GM23248 (cell line): ENCODE measurements around the gene ALDH4A1. TPM values are rescaled to one million over a fixed set of nuclear protein-coding genes. Genes with fewer than 3 reads are reported as not detected.
"Not testable (repeated sequence)": the region's sequence is repeated elsewhere in the genome, so short reads cannot be mapped to it uniquely, and the experiment has no call there.

Source experiments
- DNase-seq: peaks from one replicate; pipeline ENCODE4 v3.0.0-alpha.2; 2015
- H2AFZ ChIP-seq: fragments of 200-600 bp; sonication (generic); 2 replicates; pipeline ENCODE4 v1.6.1; 2016; ENCODE audit warnings: antibody characterized with exemption
- H3F3A ChIP-seq: fragments of 200-600 bp; sonication (generic); 2 replicates; pipeline ENCODE4 v1.6.1; 2016; ENCODE audit warnings: mild to moderate bottlenecking, antibody characterized with exemption, mixed run types; ENCODE audit not compliant: insufficient read depth
- H3K27ac ChIP-seq: fragments of 200-600 bp; sonication (generic); 2 replicates; pipeline ENCODE4 v1.5.1; 2016; ENCODE audit warnings: mild to moderate bottlenecking
- H3K27me3 ChIP-seq: fragments of 200-600 bp; sonication (generic); replicated peaks from 2 replicates; pipeline ENCODE4 v1.6.1; 2016; ENCODE audit warnings: mild to moderate bottlenecking; ENCODE audit not compliant: insufficient read depth
- H3K36me3 ChIP-seq: fragments of 200-600 bp; sonication (generic); 2 replicates; pipeline ENCODE4 v1.6.1; 2016; ENCODE audit warnings: low read depth, mild to moderate bottlenecking
- H3K4me1 ChIP-seq: fragments of 200-600 bp; sonication (generic); 2 replicates; pipeline ENCODE4 v1.6.1; 2016; ENCODE audit warnings: mild to moderate bottlenecking; ENCODE audit not compliant: insufficient read depth
- H3K4me2 ChIP-seq: fragments of 200-600 bp; sonication (generic); one replicate; pipeline ENCODE4 v1.6.1; 2016; ENCODE audit warnings: mild to moderate bottlenecking; ENCODE audit not compliant: unreplicated experiment
- H3K4me3 ChIP-seq: fragments of 200-600 bp; sonication (generic); 2 replicates; pipeline ENCODE4 v1.5.1; 2016; ENCODE audit warnings: mild to moderate bottlenecking
- H3K79me2 ChIP-seq: fragments of 200-600 bp; sonication (generic); 2 replicates; pipeline ENCODE4 v1.6.1; 2016; ENCODE audit warnings: mild to moderate bottlenecking; ENCODE audit not compliant: insufficient read depth
- H3K9ac ChIP-seq: fragments of 200-600 bp; sonication (generic); 2 replicates; pipeline ENCODE4 v1.6.1; 2016; ENCODE audit warnings: mild to moderate bottlenecking
- H3K9me2 ChIP-seq: fragments of 200-600 bp; sonication (generic); 2 replicates; pipeline ENCODE4 v1.6.1; 2016; ENCODE audit warnings: mixed run types, mild to moderate bottlenecking, moderate library complexity; ENCODE audit not compliant: insufficient read depth
- H3K9me3 ChIP-seq: fragments of 200-600 bp; sonication (generic); one replicate; pipeline ENCODE4 v1.6.1; 2017; ENCODE audit warnings: low read depth
- H4K20me1 ChIP-seq: fragments of 200-600 bp; sonication (generic); 2 replicates; pipeline ENCODE4 v1.6.0; 2016; ENCODE audit not compliant: insufficient read depth
- EZH2 ChIP-seq: fragments of 200-600 bp; sonication (generic); IDR thresholded peaks from 2 replicates; pipeline ENCODE4 v1.6.1; 2018; ENCODE audit warnings: antibody characterized with exemption, mild to moderate bottlenecking; ENCODE audit not compliant: insufficient read depth, poor library complexity, severe bottlenecking
- EZH2phosphoT487 ChIP-seq: fragments of 200-600 bp; sonication (generic); IDR thresholded peaks from 2 replicates; pipeline ENCODE4 v1.6.1; 2018; ENCODE audit warnings: antibody characterized with exemption, moderate library complexity, mild to moderate bottlenecking, low read depth; ENCODE audit not compliant: insufficient read depth
- WGBS, 2 experiments: methylation state at CpG; one replicate each; pipeline ENCODE4 v1.1.6; 2015 to 2017; ENCODE audit warnings: low lambda C conversion rate in 2 of 2, low coverage in 1 of 2; ENCODE audit errors: missing lambda C conversion rate in 2 of 2; 5-methylcytosine and 5-hydroxymethylcytosine counted together
- in situ Hi-C: fragments of 300-500 bp; cut with MboI; formaldehyde crosslinking; loops from 2 replicates; pipeline ENCODE4 v1.15.0; 2020
- polyA plus RNA-seq: library from polyadenylated mRNA; unstranded; fragments of >200 nt; fragmentation: Nextera tagmentation; extraction: Ambion mirVana; gene quantifications from 2 replicates; pipeline ENCODE4 v1.2.1, GENCODE V29; 2016
- total RNA-seq: library from RNA; depleted of rRNA; stranded (reverse); fragments of >200 nt; shearing (Covaris generic); gene quantifications from 2 replicates; pipeline ENCODE4 v1.2.3, GENCODE V29; 2014

Gene ALDH4A1
- total and polyA plus RNA-seq, 2 experiments from 2014 or later: 10.9 to 13.3 TPM

DNA sequence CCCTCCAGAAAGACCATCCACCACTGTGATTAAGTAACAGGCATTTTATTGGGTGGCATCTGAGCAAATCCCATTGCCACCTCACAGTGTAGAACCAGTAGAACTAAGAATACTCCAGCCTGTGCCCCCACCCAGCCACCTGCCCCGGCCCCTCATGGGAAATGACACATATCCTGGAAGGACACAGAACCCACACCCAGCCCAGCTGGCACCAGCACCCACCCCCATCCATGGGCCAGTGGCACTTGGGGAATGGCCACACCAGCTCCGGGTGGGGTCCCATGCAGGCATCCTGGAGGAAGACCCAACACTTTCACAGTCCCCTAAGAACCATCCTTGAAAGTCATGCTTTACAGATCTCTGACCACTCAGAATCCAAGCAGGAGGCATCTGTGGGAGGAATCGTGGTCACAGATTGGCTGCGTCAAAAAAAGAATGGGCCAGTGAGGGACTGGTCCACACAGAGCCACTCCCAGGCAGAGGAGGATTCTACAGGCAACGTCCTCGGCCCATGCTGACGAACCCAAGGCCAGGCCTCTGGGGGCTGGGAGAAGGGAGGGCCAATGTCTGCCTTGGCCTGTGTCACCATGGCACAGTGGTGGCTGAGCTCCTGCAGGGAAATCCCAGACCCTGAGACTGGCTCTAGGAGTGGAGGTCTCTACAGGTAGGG lies 30.8 kb downstream of the ALDH4A1 start:
- H3K9me2 ChIP-seq: no peaks in the 10 kb centered on the region
- WGBS, 2 experiments: 75 to 86% methylated on average over 6 to 7 of the region's 7 CpGs
- peaks cover 8% of the 10 kb centered on the region for H3K27me3 ChIP-seq
- no peaks in the 10 kb centered on the region for H4K20me1 ChIP-seq
- H2AFZ ChIP-seq: no peak overlapping the region
- no peaks in the 10 kb centered on the region for H3K4me1 ChIP-seq
- H3K79me2 ChIP-seq: no peaks in the 10 kb centered on the region
- H3K27ac ChIP-seq: no peak overlapping the region
- in situ Hi-C loops: no loop called here
- TF ChIP-seq EZH2phosphoT487 (no peak), EZH2 (no peak)
- no peaks in the 10 kb centered on the region for H3F3A ChIP-seq
- DNase-seq: no peak
- H3K36me3 ChIP-seq: no peaks in the 10 kb centered on the region
- no peaks in the 10 kb centered on the region for H3K9me3 ChIP-seq
- no peak overlapping the region for H3K9ac ChIP-seq
- H3K4me2 ChIP-seq: no peak overlapping the region
- no peak overlapping the region for H3K4me3 ChIP-seq

GRCh38 chr1:18870957-18871356 lies 31.4 kb downstream of the ALDH4A1 start:
- H3K9me2 ChIP-seq: no peaks in the 10 kb centered on the region
- H3F3A ChIP-seq: no peaks in the 10 kb centered on the region
- H3K36me3 ChIP-seq: no peaks in the 10 kb centered on the region
- in situ Hi-C loops: no loop called here
- no peaks in the 10 kb centered on the region for H3K4me1 ChIP-seq
- no peak overlapping the region for H3K4me2 ChIP-seq
- no peak overlapping the region for H3K9ac ChIP-seq
- H3K27me3 ChIP-seq: peaks cover 9% of the 10 kb centered on the region
- WGBS, 2 experiments: 91 to 92% methylated on average over 10 of the region's 10 CpGs
- no peak overlapping the region for H3K4me3 ChIP-seq
- no peak for TF ChIP-seq EZH2
- no peak for TF ChIP-seq EZH2phosphoT487
- no peaks in the 10 kb centered on the region for H3K79me2 ChIP-seq
- no peak overlapping the region for H3K27ac ChIP-seq
- H4K20me1 ChIP-seq: no peaks in the 10 kb centered on the region
- no peak for DNase-seq
- no peak overlapping the region for H2AFZ ChIP-seq
- H3K9me3 ChIP-seq: no peaks in the 10 kb centered on the region

- 86 to 90% methylated on average over 3 of the region's 3 CpGs for WGBS, 2 experiments
- H3K27me3 ChIP-seq: peaks cover 13% of the 10 kb centered on the region
Observed at GRCh38 chr1:18870595-18870865, 31.8 kb downstream of the ALDH4A1 start.

DNA sequence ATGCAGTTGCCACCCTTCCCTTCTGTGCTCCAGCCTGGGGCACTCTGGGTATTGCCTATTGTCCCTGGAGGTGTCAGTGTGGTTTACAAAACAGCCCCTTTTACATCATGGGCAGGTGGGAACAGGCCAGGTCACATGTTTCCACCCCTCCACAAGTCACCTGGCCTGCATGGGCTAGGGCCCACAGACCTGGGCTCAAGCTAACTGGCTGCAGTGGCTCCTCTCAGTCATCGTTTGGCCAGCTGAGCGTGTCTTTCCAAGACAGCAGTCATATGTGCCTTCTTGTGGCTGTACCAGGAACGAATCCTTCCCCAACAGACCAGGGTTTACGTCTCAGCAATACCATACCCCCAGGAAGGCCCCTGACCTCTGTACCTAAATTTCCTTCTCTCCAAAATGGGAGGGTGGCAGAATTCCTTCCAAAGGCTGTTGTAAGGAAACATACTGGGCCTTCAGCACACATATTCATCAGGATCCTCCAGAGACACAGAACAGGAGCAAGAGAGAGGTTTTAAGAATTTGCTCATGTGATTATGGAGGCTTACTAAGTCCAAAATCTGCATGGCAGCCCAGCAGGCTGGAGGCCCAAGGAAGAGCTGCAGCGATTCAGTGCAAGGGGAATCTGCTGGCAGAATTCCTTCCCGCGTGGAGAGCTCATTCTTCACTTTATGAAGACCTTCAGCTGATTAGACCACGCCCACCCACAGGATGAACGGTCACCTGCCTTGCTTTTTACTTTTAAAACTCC lies 32.3 kb downstream of the ALDH4A1 start:
- WGBS, 2 experiments: 61 to 75% methylated on average over 9 of the region's 9 CpGs
- H3K27ac ChIP-seq: no peak overlapping the region
- no peaks in the 10 kb centered on the region for H3K79me2 ChIP-seq
- H3K4me3 ChIP-seq: no peak overlapping the region
- H2AFZ ChIP-seq: no peak overlapping the region
- no peak for DNase-seq
- no peaks in the 10 kb centered on the region for H4K20me1 ChIP-seq
- no peaks in the 10 kb centered on the region for H3K9me2 ChIP-seq
- TF ChIP-seq EZH2phosphoT487 (no peak), EZH2 (no peak)
- no peaks in the 10 kb centered on the region for H3K9me3 ChIP-seq
- H3F3A ChIP-seq: no peaks in the 10 kb centered on the region
- H3K9ac ChIP-seq: no peak overlapping the region
- H3K27me3 ChIP-seq: peaks cover 15% of the 10 kb centered on the region
- H3K4me1 ChIP-seq: no peaks in the 10 kb centered on the region
- in situ Hi-C loops: no loop called here
- no peaks in the 10 kb centered on the region for H3K36me3 ChIP-seq
- no peak overlapping the region for H3K4me2 ChIP-seq

More at GRCh38 chr1:18870595-18870865, 31.8 kb downstream of the ALDH4A1 start:
- H3K79me2 ChIP-seq, H3K36me3 ChIP-seq, H3K4me3 ChIP-seq, DNase-seq, H3K9me3 ChIP-seq, H2AFZ ChIP-seq, H4K20me1 ChIP-seq, in situ Hi-C loops, H3F3A ChIP-seq, H3K9ac ChIP-seq, H3K4me2 ChIP-seq, H3K4me1 ChIP-seq, H3K9me2 ChIP-seq, H3K27ac ChIP-seq: not testable (repeated sequence)
